ENCODE data around the gene MZB1. TPM values are rescaled to one million over a fixed set of nuclear protein-coding genes. Genes with fewer than 3 reads are reported as not detected.
A peak's percentile ranks its signal among the peaks of the same experiment; 100 is the strongest.

MZB1 gene, protein sequence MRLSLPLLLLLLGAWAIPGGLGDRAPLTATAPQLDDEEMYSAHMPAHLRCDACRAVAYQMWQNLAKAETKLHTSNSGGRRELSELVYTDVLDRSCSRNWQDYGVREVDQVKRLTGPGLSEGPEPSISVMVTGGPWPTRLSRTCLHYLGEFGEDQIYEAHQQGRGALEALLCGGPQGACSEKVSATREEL
- polyA plus RNA-seq (2013, experiment 1 of 2; ENCODE audit: insufficient read length) = not detected
- polyA plus RNA-seq (2013, experiment 2 of 2; ENCODE audit: insufficient read length) = not detected

DNA sequence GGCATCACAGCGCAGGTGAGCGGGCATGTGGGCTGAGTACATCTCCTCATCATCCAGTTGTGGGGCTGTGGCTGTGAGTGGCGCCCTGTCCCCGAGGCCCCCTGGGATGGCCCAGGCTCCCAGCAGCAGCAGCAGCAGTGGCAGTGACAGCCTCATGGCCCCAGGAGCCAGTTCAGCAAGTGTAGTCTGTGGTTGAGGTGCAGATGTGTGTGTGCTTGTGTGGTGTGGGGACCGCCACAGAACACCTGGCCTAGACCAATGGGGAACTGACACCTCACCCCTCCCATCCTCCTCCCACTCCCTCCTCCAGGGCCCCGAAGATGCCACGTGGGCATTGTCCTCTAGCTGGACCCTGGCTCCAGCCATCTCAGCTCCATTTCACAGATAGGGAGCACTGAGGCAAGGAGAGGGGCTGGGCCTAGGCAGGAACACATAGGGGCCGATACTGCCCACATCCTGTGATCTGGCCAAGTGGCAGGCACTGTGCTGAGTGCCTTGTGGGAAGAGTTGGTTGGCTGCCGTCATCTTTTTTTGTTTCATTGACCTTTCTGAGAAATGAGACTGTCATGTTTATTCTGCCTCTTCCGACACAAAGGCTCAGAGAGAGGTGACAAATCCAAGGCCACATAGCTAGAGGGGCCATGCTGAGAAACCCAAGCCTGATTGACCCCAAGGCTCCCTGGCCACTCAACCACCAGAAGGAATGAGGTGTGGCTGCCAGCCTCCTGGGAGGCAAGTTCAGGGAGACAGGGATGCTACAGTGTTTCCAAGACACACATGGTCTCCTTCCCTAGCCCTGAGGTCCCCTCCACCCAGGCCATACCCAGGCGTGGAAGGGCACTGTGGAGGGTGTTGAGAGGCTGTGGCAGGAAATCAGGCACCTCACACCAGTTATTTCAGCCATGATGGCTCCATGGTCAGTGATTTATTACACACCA, at the start of gene MZB1:
Gene MZB1 (minus strand): TSS at position 213 of the 938 bp plus-strand sequence. CDS start 57 bp downstream, at position 156.
- DNase-seq = no peak

DNA sequence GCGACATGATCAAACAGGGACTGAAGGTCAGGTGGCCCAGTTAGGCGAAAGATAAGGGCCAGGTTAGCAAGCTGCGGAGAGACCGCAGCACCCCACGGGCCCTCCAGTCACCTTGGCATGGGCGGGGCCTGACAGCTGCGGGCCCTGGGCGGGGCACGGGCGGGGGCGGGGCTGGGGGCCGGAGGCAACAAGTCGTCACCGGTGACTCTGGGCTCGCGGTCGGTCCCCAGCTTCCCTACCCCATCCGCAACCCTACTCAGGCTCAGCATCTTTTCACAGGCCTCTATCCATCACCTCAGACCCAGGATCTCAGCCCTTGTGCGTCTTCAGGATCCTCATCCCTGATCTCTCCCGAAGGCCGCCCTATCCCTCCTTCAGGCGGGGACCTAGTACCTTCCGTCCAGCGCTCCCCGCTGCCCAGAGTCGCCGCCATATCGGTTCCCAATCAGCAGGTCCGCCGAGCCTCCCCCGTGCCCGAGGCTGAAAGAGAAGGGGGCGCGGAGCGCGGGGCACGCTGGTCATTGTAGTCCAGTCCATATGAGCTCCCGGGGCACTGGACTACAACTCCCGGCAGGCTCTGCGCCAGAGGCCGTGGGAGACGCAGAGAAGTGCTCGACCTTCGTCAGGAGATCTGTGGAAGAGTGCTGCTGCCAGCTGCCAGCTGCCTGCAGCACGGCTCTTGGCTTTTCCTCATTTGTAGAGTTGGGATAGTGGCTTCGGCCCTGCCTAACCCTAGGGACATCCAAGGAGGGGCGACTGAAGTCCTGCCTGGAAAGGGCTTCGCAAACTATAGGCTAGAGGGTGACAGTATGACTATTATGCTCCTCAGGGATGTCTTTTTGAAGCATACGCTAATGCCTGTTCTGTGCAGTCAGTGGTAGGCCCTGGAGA, 49.5 kb upstream of the MZB1 start, which contains the start of gene DNAJC18:
Gene DNAJC18 (minus strand): TSS at position 513 of the 891 bp plus-strand sequence. CDS start 80 bp downstream, at position 433.
- DNase-seq = peak; percentile 90

DNA sequence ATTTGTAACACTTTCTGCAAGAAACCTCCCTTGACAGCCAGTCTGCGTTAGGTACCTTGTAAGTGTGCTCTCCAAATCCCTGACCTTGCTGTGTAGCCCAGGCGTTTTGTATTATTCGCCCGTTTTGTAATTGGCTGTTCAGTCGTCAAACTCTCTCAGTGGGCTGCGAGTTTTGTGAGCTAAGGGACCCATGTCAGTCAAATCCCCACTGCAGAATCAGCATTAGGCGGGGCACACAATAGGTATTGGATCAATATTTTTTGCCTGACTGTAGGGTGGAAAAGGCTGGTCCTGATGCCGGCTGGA, 48.9 kb upstream of the MZB1 start:
- no peak for DNase-seq

DNA sequence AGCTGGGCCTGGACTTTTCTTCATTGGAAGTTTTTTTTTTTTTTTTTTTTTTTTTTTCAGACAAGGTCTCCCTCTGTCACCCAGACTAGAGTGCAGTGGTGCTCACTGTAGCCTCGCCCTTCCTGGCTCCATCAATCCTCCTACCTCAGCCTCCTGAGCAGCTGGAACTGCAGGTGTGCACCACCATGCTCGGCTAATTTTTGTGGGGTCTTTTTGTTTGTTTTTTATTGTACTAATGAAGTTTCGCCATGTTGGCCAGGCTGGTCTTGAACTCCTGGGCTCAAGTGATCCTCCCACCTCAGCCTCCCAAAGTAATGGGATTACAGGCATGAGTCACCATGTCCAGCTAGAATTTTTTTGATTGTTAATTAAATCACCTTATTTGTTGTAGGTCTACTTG, 46.0 kb upstream of the MZB1 start:
- DNase-seq = no peak

DNA sequence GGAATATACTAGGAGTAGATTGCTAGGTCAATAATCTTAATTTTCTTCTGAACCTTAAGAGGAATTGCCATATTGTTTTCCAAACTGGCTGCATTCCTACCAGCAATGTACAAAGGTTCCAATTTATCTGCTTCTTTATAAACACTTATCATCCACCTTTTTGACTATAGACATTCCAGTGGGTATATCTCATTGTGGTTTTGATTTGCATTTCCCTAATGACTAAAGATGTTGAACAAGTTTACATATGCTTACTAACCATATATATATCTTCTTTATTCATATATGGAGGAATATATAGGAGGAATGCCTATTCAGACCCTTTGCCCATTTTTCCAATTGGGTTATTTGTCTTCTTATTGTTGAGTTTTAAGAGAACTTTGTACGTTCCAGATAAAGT, 42.0 kb upstream of the MZB1 start:
- no peak for DNase-seq

DNA sequence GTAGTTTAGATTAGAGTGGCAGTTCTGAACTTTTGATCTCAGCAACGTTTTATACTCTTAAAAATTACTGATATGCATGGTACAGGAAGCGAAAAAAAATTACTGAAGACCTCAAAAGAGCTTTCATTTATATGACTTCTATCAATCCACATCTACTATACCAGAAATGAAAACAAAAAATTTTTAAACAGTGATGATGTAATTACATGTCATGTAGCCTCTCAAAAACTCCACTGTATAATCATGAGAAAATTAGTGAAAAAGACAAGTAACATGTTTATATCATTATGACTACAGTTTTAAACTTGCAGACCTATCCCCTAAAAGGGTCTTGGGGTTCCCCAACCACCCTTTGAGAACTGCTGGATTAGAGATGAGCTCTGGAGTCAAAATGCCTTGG, 40.3 kb upstream of the MZB1 start:
- no peak for DNase-seq

DNA sequence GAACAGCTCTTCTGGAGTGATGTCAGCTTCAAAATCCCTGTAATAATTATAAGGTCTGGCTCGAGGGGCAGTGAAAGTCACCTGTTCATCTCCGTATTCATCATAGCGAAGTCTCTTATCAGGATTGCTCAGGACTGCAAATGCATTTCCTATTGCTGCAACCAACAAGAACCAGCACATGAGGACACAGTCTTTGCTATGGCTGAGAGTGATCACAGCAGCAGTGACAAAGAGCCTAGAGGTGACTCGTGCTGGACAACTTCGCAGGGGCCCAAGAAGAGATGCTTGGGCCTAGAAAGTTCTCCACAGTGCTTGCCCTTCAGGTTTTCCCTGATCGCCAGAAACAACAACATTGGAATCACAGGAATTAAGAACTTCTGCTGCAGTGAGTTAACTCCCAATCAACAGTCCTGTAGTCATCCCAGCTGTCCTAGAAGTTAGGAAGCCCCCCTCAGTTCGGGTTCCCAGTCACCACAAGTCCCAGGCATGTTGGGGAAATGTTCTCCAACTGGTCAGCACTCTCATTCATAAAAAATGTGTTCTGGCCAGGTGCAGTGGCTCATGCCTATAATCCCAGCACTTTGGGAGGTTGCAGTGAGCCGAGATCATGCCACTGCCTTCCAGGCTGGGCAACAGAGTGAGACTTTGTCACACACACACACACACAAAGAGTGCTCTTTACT, 36.6 kb upstream of the MZB1 start:
- DNase-seq = no peak

DNA sequence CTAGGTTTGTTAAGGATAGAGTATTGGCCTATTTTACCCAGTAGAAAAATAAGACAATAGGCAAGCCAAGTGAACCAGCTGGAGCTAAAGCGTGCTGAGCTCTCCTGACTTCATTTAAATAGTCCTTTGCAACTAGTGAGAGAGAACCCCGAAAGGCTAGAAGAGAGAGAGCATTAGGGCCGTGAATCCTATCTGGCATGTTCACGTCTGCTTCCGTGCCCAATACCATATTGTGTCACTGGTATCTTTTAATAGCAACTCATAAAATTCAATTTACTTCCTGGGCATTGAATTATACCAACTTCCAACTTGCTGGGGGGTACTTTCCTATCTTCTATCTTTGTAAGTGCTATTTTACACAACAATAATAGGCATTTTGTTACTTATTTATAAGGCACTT, 35.8 kb upstream of the MZB1 start:
- DNase-seq = no peak

DNA sequence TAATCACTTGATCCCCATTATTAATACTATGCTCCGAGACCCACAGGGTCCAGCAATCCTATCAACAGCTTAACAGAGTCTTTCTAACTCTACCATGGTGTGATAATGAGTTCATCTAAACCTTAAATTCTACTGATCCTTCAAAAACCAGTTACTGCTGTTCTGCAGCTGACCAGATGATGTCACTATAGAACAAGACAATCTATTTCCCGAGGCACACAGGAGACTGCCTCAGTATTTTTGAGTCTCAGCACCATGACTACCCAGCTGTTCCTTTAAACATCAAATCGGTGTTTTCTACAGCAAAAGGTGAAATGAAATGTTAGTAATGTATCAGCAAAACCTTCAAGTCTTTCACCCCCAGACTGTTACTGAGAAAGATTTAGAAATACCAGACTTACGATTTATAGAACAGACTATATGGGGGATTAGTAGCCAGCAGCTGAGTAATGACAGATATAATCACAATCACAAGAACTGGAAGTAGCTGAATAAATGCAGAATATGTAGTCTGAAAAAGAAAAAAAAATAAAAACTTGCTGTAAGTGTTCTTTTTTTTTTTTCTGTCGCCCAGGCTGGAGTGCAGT, 32.7 kb upstream of the MZB1 start:
- DNase-seq = peak; percentile 67

DNA sequence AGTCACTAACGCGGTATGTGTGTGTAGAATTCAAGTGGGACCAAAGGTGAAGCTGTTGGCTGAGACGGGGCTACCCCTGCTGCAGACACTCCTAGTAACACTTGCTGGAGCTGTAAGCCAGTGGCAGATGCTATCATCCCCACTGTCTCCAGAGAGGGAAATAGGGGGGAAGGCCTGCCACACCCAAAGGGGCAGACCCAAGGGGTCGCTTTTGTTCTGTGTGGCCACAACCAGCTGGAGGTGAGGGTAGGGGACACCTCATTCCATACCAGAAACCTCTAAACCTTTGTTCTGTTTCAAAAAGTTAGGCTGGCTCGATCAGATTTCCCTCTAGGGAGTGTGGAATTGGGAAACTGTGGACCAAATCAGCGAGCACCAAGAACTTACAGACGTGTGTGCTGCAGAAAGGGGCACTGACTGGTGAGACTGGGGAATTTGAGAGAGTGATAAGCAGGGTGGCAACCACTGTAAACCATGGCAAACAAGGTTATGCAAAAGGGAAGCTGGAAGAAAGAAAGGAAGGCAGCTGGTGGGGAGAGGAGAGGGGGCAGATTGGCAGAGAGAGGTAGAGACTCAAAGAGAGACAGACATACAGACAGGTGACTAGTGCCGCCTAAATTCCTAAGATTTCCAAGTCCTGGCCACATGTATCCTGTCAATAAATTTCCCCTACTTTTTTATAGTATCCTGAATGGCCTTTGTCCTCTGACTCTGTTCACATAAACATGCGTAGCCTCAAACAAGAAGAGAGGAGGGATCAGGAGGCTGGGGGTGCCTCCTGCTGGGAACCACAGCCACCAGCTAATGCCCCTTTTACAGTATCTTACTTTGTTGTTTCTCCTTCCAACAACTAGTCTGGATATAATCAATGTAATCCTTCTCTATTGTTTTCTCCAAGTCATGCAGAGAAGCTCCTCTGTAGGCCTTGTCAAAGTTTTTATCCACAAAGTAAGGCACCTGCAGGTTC, 29.8 kb upstream of the MZB1 start:
- DNase-seq = no peak

DNA sequence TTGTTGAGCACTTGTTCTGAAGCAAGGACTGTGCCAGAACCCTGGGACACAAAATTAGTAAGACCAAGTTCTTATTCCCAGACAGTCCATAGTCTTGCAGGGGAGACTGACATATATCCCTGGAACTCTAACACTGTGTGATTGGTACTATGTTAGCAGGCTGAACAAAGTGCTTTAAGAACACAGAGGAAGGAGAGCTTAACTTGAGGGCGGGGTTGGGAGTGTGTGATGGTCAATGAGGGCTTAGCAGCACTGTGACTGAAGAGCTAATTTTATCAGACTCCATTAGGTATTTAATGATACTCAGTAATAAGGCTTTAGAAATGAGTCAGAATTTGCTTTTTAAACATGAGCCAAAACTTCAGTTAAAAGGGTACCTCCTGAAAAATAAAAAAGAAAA, 29.1 kb upstream of the MZB1 start:
- no peak for DNase-seq

DNA sequence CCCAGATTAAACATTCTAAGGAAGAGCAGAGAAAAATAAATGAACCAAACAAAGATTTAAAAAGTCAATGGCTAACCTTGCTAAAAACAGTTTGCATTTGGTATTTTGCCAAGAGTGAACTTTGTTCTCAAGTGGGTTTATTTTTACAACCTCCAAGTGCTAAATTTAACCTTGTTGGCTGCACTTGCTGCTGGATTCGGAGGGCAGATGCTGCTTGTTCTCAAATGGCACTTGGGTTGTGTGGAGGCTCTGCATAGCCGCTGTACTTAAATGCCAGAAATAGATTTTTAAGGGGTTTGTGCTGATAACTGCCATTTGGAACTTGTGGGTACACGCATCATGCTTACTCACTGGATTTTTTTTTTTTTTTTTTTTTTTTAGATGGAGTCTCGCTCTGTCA, 27.5 kb upstream of the MZB1 start:
- DNase-seq = no peak

DNA sequence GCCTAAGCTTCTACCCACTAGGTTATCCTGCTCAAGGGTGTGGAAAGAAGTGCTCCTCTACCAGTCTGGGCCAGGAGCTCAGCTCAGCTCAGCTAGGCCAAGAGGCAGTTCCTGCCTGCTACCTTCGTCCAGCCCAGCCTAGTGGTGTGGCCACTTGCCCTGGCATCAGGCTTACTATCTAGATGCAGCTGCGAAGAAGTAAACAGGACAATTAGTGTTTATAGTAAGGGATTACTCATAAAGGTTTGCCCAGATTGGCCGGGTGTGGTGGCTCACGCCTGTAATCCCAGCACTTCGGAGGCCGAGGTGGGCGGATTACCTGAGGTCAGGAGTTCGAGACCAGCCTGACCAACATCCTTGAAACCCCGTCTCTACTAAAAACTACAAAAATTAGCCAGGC, 26.9 kb upstream of the MZB1 start:
- no peak for DNase-seq

DNA sequence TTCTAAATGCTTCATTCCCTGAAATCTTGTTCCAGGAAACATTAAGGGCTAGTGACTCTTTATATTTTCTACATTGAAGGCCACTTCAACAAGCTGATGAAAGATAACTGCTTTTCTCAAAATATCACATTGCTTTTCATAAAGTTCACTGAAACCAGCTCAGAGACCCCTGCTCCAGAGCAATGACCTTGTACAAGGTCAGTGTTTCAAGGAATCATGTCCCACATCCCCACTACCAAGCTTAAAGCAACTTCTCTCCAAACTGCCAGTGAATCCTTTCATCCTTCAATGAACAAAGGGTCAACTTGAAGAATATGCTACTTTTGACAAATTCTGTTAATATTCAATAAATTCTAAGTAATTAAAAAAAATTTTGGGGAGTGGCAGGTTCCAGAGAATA, 26.2 kb upstream of the MZB1 start:
- DNase-seq = no peak

DNA sequence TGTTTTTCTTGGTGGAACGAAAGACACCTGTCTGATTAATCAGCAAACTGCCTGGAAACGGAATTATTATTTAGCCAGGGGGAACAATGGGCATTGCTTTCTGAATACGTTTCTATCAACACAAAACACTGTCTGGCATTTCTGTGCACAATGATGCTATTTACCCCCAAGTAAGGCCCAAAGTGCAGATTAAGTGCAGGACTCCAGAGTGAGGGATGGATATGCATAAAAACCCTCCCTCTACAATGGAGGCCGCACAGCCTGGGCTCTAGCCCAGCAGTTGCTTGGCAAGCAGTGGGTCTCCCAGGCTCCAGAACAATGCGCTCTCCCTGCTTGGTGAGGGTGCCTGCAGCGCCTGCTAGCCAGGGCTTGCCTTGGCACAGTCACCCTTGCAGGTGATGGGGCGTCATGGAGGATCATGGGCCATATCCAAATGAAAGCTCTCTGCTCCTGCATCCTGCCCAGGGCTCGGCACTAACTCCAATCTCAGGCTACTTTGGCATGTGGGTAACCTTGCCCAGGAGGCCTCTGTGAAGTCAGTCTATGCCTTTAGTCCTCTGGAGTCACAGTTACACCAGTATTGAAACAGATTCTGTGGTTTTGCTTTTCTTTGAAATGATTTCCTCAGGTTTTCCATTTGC, 25.6 kb upstream of the MZB1 start:
- no peak for DNase-seq

DNA sequence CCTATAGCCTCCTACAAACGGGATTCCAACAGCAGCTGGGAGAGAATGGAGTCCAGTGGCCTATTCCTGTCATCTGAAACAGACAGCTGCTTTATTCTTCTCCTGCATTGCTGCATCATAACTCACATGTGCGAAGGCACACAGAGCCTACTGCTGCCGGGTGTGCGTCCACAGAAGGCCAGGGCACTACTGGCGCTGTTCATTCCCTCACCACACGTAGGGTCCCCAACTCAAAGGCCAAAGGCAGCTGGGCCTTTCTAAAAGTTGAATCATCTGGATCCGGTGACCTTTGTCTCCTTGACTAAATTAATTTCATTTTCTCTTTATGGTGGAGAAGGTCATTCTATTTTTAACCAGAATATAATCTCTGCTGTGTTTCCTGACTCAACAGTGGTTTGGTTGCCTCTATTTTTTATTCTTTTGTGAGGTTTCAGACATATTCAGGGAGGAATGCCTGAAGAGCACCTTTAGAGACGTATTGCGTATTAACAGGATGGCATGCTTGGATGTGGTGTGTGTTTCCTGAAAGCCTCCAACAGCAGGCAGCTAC, 24.9 kb upstream of the MZB1 start:
- DNase-seq = no peak

DNA sequence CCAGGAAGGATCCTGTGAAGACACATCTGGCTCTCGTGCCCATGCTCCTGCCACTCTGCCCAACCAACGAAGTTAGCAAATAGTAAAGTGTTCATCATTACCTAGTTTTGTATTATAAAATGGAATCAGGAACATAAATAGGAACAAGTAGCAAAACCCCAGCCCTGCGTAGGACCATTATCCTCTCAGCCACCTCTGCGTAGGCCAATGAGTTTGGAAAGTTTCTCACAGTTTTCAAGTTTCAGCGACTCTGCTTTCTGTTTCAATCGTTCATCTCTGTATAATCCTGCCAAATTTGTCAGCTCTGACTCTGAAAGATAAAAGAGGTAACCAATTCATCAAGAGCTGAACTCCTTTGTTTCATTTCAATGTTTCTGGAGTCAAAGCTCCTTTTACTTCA, 24.2 kb upstream of the MZB1 start:
- DNase-seq = no peak

DNA sequence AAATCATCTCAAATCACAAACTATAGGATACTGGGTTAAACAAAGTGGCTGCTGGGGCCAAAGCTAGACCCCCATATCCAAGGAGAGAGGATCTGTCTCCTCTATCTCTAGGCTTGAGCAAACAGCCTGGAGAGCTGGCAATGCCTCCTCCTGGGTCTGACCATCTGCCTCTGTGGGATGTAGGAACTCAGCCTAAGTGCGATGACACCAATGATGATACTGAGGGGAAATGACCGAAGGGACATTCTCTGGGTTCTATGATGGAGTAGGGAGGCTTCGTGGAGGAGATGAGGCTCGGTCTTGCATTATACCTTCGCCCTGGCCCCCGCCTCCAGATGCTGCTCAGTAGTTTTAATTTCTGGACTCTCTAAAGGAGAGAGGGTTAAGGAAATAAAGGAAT, 23.4 kb upstream of the MZB1 start:
- DNase-seq = no peak

DNA sequence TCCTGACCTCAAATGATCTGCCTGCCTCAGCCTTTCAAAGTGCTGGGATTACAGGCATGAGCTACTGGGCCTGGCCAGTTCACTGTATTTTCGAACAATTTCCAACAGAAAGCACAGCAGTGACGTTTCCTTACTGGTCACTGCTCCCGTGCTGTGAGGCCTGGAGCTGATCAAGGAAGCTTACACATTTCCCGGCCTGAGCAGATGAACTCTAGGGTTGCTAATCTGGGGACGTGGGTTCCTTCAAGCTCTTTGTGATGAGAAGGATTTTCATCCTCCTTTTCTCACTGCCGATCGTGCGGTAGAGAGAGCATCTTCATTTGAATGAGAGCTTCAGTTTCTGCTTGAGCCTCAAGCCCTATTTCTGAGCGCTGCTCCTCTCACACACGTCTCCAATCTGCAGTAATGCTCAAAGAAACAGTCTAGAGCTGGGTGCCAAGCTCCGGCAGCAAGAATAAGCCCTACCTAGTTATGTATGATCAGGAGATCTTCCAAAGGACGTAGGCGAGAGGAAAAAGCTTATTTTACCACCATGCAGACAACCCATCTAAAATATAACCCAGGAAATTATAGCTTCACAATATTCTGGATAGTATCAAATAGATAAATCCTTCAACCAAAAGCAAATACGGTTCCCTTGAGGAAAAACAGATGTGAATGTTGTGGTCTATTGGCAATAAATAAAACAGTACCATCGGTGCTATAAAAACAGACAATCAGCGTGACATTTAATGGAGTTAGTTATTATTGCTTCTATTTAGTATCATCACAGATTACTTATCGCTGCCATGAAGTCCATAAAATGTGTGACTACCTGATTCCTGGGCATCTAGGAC, 21.5 kb upstream of the MZB1 start:
- DNase-seq = no peak

Data from fibroblast of skin of back (primary cell).